Activated naive CD4-positive, alpha-beta T cell treated with anti-CD3 and anti-CD28 coated beads, Interleukin-2, amount 50 U/mL, for 16 hours (primary cell): ENCODE measurements around the gene HEPN1.
"Not testable (repeated sequence)": the region's sequence is repeated elsewhere in the genome, so short reads cannot be mapped to it uniquely, and the experiment has no call there.

ENCODE experiments used
- DNase-seq: peaks from one replicate; pipeline ENCODE4 v3.0.0-alpha.2; 2020

HEPN1 gene

GRCh38 chr11:124944565-124944964 is 25.5 kb downstream of the HEPN1 start:
- DNase-seq, result no peak

DNA sequence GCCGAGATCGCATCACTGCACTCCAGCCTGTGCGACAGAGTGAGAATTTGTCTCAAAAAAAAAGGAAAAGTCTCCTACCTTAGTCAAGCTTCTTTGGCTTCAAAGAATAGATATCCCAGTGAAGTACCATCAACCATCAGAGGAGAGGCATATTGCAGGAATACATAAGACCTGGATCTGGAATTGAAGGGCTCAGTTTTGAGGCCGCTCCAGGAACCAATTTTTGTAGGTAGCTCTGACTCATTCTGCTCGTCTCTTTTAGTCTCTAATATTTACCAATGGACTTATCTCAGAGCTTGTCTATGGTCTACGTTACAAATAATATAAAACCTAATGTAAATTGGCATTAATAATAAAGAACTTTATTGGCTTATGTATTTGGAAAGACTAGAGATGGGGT is 26.8 kb downstream of the HEPN1 start:
- no peak for DNase-seq

GRCh38 chr11:124946735-124947141 is 27.7 kb downstream of the HEPN1 start:
- DNase-seq, result no peak

- no peak for DNase-seq
Measured at GRCh38 chr11:124950601-124951330, 31.7 kb downstream of the HEPN1 start.

GRCh38 chr11:124951341-124951740 is 32.3 kb downstream of the HEPN1 start:
- no peak for DNase-seq

GRCh38 chr11:124953753-124954589 is 34.9 kb downstream of the HEPN1 start, which contains the start of gene CCDC15:
TSS of gene CCDC15 (plus strand) at chr11:124954202. CDS start at chr11:124954733, 531 bp downstream.
- DNase-seq, result peak; percentile 96

- no peak for DNase-seq
Measured at GRCh38 chr11:124954590-124954955, 35.5 kb downstream of the HEPN1 start.

DNA sequence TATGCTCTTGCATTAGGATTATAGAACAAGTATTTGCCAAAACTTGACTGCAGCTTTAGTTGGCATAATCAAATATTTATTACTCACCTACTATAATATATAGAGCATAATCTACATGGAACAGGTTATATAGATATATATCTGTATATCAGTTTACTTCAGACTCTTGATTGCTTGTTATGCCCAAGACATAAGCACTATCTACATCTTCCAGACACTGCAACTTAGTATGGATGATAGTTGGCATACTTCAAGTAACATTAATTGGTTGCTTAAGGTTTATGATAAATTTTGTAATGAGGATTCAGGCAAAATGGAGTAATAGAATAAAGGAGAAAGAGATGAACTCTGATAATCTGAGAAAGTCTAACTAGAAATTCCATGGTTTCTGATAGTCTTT is 36.0 kb downstream of the HEPN1 start:
- DNase-seq, result no peak

DNA sequence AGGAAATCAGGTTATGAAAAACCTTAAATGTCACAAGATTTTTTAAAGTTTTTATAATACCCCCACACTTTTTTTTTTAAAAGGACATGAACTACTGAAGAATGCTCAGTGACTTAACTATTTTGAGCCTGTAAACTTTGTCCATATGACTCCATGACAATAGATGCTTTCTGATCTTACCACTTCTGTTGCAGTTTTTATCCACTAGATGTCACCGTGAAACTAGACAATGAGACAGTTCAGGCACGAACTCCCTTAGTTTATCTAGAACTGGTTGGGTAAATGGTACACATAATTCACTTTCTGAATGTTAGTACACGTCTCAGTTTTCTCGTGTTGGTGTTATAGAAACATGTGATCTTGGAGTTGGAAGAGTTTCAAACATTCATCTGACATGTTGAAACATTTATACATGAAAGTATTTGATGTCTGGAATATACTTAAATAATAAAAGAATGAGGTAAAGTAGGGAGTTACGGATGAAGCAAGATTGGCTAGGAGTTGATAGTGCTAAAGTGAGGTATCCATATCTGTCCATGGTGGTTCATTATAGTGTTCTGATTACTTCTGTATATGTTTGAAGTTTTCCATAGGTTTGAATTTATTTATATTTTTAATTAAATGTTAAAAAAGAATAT is 43.0 kb downstream of the HEPN1 start:
- no peak for DNase-seq

- DNase-seq, result not testable (repeated sequence)
Measured at GRCh38 chr11:124968197-124968596, 49.1 kb downstream of the HEPN1 start.
